HFFc6 (cell line): ENCODE measurements around the gene TAF1. TPM values are rescaled to one million over a fixed set of nuclear protein-coding genes. Genes with fewer than 3 reads are reported as not detected.
"Not testable (repeated sequence)": the region's sequence is repeated elsewhere in the genome, so short reads cannot be mapped to it uniquely, and the experiment has no call there.

ENCODE experiments used
- DNase-seq: peaks from one replicate; pipeline ENCODE4 v3.0.0-alpha.2; 2018
- H3K27ac Mint-ChIP-seq: 2 replicates; pipeline ENCODE4 v1.8.0; 2020; ENCODE audit warnings: mild to moderate bottlenecking, mixed read lengths
- H3K27me3 Mint-ChIP-seq: 2 replicates; pipeline ENCODE4 v1.8.0; 2021; ENCODE audit warnings: mild to moderate bottlenecking, moderate library complexity, mixed read lengths; ENCODE audit not compliant: insufficient read depth
- H3K36me3 Mint-ChIP-seq: 2 replicates; pipeline ENCODE4 v1.8.0; 2021; ENCODE audit warnings: low read depth, mixed read lengths
- H3K4me1 Mint-ChIP-seq: 2 replicates; pipeline ENCODE4 v1.8.0; 2020; ENCODE audit warnings: low read depth, mixed read lengths
- H3K4me3 Mint-ChIP-seq: 2 replicates; pipeline ENCODE4 v1.8.0; 2020; ENCODE audit warnings: mild to moderate bottlenecking, moderate library complexity, mixed read lengths
- H3K9me3 Mint-ChIP-seq: 2 replicates; pipeline ENCODE4 v1.8.0; 2020; ENCODE audit warnings: mild to moderate bottlenecking, mixed read lengths
- total RNA-seq, 6 experiments: library from RNA; stranded (reverse); fragmentation: NEBNext Ultra II Directional; extraction: Animal tissue kit (Norgen Biotek cat#: 25700); gene quantifications; 2 replicates in 1 of 6; 3 replicates in 5 of 6; pipeline ENCODE4 v1.2.3, GENCODE V29; 2021
- TF ChIP-seq, protein P1 (sequence below): fragments of 200-600 bp; sonication (generic); IDR thresholded peaks from 2 replicates; pipeline ENCODE4 v1.5.0; 2021; ENCODE audit warnings: antibody characterized with exemption, mild to moderate bottlenecking

Gene TAF1
- total RNA-seq, 6 experiments from 2014 or later = 18.9 to 25.2 (median 21.0) TPM

DNA sequence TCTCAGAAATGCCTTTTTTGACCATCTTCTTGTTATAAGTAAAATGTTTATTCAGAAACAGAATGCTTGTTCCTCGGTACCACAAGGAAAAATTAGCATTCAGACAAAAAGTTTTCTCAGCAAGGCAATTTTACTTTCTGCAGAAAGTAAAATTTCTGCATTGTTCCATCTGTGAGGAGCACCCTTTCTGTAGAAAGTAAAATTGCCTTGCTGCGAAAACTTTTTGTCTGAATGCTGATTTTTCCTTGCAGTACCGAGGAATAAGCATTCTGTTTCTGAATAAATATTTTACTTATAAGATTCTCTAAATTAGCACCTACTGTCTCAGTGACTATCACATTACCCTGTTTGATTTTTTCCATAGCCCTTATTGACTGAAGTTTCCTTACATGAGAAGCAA lies 39.8 kb upstream of the TAF1 start:
- Mint-ChIP-seq H3K9me3 (peaks cover 5% of the 10 kb centered on the region; the same call in 1 of the 2 replicates), H3K36me3 (peaks cover 12% of the 10 kb centered on the region), H3K27me3 (no peaks in the 10 kb centered on the region; the same call in 1 of the 2 replicates), H3K4me3 (no peak overlapping the region), H3K4me1 (no peaks in the 10 kb centered on the region), H3K27ac (no peak overlapping the region)
- TF ChIP-seq, protein P1, sequence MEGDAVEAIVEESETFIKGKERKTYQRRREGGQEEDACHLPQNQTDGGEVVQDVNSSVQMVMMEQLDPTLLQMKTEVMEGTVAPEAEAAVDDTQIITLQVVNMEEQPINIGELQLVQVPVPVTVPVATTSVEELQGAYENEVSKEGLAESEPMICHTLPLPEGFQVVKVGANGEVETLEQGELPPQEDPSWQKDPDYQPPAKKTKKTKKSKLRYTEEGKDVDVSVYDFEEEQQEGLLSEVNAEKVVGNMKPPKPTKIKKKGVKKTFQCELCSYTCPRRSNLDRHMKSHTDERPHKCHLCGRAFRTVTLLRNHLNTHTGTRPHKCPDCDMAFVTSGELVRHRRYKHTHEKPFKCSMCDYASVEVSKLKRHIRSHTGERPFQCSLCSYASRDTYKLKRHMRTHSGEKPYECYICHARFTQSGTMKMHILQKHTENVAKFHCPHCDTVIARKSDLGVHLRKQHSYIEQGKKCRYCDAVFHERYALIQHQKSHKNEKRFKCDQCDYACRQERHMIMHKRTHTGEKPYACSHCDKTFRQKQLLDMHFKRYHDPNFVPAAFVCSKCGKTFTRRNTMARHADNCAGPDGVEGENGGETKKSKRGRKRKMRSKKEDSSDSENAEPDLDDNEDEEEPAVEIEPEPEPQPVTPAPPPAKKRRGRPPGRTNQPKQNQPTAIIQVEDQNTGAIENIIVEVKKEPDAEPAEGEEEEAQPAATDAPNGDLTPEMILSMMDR = no peak
- DNase-seq = no peak

DNA sequence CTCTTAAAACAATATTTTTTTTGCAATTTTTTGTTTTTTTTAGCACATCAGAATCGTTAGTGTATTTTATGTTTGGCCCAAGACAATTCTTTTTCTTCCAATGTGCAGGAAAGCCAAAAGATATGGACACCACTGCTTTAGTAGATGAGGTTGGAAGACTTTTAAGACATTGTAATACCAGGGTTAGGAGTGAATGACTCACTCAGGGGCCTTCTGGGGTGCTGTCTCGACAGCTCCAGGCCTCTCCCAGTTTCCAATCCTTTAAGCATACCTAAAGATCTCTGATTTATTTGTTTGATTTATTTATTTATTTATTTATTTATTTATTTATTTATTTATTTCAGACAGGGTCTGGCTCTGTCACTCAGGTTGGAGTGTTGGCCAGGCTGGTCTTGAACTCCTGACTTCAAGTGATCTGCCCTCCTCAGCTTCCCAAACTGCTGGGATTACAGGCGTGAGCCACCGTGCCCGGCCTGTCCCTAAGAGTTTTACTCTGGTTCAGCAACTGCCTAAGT lies 16.9 kb upstream of the TAF1 start:
- H3K9me3 Mint-ChIP-seq, H3K4me1 Mint-ChIP-seq, H3K36me3 Mint-ChIP-seq, H3K27me3 Mint-ChIP-seq, H3K4me3 Mint-ChIP-seq, H3K27ac Mint-ChIP-seq: not testable (repeated sequence)
- DNase-seq = peak; percentile 0

DNA sequence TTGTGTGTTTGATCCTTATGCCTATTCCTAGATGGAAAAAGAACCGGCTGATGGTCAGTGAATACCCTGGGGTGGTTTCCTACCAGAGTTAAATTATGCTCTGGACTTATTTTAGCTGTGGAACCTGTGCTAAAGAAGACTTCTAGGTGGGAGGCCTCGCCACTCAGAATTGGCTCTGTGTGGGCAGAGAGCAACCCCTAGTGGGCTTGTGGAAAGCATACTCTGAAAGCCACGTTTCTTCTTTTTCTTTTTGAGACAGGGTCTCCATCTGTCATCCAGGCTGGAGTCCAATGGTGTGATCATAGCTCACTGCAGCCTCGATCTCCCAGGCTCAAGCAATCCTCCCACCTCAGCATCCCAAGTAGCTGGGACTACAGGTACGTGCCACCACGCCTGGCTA lies 16.3 kb upstream of the TAF1 start:
- TF ChIP-seq, protein P1 = peak; percentile 8; the same call in 1 of the 2 replicates
- DNase-seq, H3K27ac Mint-ChIP-seq, H3K4me1 Mint-ChIP-seq, H3K9me3 Mint-ChIP-seq, H3K27me3 Mint-ChIP-seq, H3K4me3 Mint-ChIP-seq, H3K36me3 Mint-ChIP-seq: not testable (repeated sequence)

DNA sequence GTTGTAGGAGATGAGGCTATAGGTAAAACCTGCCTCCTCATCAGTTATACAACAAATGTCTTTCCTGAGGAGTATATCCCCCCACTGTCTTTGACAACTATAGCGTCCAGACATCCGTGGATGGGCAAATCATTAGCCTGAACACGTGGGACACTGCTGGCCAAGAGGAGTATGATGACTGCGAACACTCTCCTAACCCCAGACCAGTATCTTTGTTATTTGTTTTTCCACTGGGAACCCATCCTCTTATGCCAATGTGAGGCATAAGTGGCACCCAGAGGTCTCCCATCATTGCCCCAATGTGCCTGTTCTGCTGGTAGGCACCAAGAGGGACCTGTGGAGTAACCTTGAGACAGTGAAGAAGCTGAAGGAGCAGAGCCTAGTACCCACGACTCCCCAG lies 13.7 kb upstream of the TAF1 start:
- not testable (repeated sequence) for H3K4me1 Mint-ChIP-seq, H3K27me3 Mint-ChIP-seq, H3K4me3 Mint-ChIP-seq, H3K27ac Mint-ChIP-seq, H3K36me3 Mint-ChIP-seq, H3K9me3 Mint-ChIP-seq, DNase-seq

DNA sequence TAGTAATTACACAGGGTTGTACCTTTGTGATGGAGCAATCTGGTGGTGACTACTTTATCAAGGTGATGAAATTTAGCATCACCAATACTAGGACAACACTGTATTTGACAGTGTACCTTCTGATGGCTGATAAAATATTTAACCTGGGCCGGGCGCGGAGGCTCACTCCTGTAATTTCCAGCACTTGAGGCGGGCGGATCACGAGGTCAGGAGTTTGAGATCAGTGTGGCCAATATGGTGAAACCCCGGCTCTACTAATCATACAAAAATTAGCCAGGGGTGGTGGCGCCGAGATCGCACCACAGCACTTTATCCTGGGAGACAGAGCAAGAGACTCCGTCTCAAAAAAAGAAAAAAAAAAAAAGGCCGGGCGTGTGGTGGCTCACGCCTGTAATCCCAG lies 1.9 kb upstream of the TAF1 start:
- Mint-ChIP-seq H3K27me3 (no peaks in the 10 kb centered on the region; the same call in 1 of the 2 replicates), H3K36me3 (peaks cover 11% of the 10 kb centered on the region), H3K9me3 (no peaks in the 10 kb centered on the region), H3K27ac (no peak overlapping the region), H3K4me1 (peaks cover 13% of the 10 kb centered on the region), H3K4me3 (no peak overlapping the region)
- TF ChIP-seq, protein P1 = no peak
- no peak for DNase-seq

DNA sequence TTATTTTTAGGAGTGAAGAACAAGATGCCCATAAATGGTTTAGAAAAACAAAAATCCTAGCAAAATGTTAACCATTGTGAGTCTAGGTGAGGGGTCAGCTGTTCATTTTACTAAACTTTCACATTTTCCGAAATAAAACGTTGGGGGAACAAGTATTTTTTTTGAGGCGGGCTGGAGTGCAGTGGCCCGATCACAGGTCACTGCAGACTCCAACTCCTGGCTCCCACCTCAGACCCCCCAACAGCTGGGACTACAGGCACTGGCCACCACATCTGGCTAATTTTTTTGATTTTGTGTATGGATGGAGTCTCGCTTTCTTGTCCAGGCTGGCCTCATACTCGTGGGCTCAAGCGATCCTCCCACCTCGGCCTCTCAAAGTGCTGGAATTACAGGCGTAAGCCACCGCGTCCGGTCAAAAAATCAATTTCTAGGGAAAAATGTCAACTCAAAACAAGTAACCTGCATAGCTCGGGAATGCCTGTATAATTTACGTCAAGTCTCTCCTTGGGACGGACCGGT lies 742 bp upstream of the TAF1 start:
- DNase-seq = no peak
- H3K27ac Mint-ChIP-seq = peak overlapping the region; percentile 98
- TF ChIP-seq, protein P1 = no peak
- no peaks in the 10 kb centered on the region for H3K9me3 Mint-ChIP-seq
- H3K4me1 Mint-ChIP-seq = peaks cover 13% of the 10 kb centered on the region
- H3K27me3 Mint-ChIP-seq = no peaks in the 10 kb centered on the region; the same call in 1 of the 2 replicates
- H3K36me3 Mint-ChIP-seq = peaks cover 11% of the 10 kb centered on the region
- H3K4me3 Mint-ChIP-seq = peak overlapping the region; percentile 95
